ENCODE data around the gene SUPT5H. TPM values are rescaled to one million over a fixed set of nuclear protein-coding genes. Genes with fewer than 3 reads are reported as not detected.

The SUPT5H gene
- total RNA-seq (106 and 156 TPM in 2 replicates), polyA plus RNA-seq (145 and 185 TPM in 2 replicates)

GRCh38 chr19:39445196-39446111 is at the start of gene SUPT5H:
SUPT5H (plus strand) TSS chr19:39445582; CDS start chr19:39445891, 309 bp downstream.
- Histone ChIP-seq H3K9me3 (ENCODE audit: low read depth) (no peaks in the 10 kb centered on the region), H3K27ac (peak within 1 kb of the TSS; percentile 91), H3K36me3 (no peaks in the 10 kb centered on the region), H3K27me3 (no peaks in the 10 kb centered on the region), H3K4me3 (peak within 1 kb of the TSS; percentile 83), H3K4me1 (ENCODE audit: low read depth) (peaks cover 4% of the 10 kb centered on the region)
- DNase-seq (ENCODE audit: low read depth in 1 of 2, low spot score in 1 of 2), result peak; percentile 98
- no peak for TF ChIP-seq CTCF (IDR thresholded peaks at IDR 0.05; ENCODE audit: low read depth, low read length)

DNA sequence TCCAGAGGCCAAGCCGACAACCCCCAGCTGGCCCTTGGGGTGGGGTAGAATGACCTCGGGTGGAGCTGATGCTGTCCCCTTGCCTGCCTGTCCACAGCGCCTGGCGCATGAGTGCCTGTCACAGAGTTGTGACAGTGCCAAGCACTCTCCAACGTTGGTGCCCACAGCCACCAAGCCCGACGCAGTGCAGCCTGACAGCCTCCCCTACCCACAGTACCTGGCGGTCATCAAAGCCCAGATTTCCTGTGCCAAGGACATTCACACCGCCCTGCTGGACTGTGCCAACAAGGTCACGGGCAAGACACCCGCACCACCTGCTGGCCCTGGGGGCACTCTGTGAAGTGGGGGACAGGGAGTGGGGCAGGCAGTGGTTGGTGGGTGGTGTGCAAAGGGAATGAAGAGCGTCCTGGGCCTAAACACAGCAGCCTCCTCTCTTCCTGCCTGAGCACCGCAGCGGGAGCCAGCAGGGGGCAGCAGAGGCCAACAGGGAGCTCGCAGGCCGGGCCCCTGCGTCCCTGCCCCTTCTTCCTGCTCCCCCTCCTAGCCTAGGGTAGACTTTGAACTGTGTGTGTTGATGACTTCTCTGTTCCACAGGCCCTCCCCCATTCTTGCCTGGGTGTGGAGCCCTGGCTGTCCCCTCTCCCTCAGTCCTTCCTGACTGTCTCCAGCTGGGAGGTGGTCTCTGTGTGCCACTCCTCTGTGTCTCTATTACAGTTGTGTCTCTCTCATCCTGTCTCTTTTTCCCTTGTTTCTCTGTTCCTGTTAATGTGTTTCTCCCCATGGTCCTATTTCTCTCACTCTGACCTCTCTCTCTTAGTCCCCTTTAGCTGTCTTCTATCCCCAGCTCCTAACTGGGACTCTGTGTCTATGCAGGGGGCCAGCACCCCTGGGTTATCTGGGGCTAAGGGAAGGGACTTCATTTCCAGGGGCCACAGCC is 47.8 kb upstream of the SUPT5H start:
- peak overlapping the region; percentile 55 for H3K27ac ChIP-seq
- H3K4me1 ChIP-seq (ENCODE audit: low read depth), result peaks cover 11% of the 10 kb centered on the region
- no peak overlapping the region for H3K4me3 ChIP-seq
- peak; percentile 86 to 91 for DNase-seq (ENCODE audit: low read depth in 1 of 2, low spot score in 1 of 2)
- H3K9me3 ChIP-seq (ENCODE audit: low read depth), result no peaks in the 10 kb centered on the region
- H3K27me3 ChIP-seq, result no peaks in the 10 kb centered on the region
- peaks cover 7% of the 10 kb centered on the region for H3K36me3 ChIP-seq
- peak; percentile 97 for TF ChIP-seq CTCF (IDR thresholded peaks at IDR 0.05; ENCODE audit: low read depth, low read length)

- H3K9me3 ChIP-seq (ENCODE audit: low read depth), result no peaks in the 10 kb centered on the region
- no peaks in the 10 kb centered on the region for H3K27me3 ChIP-seq
- H3K4me1 ChIP-seq (ENCODE audit: low read depth), result peaks cover 16% of the 10 kb centered on the region
- H3K36me3 ChIP-seq, result peaks cover 7% of the 10 kb centered on the region
- H3K4me3 ChIP-seq, result no peak overlapping the region
- no peak overlapping the region for H3K27ac ChIP-seq
- no peak for TF ChIP-seq CTCF (IDR thresholded peaks at IDR 0.05; ENCODE audit: low read depth, low read length)
- DNase-seq (ENCODE audit: low read depth in 1 of 2, low spot score in 1 of 2), result peak in 1 of 2 donors; percentile 75
Observed at GRCh38 chr19:39398297-39398864, 47.0 kb upstream of the SUPT5H start.

- Histone ChIP-seq H3K27me3 (no peaks in the 10 kb centered on the region), H3K27ac (no peak overlapping the region), H3K4me1 (ENCODE audit: low read depth) (peaks cover 19% of the 10 kb centered on the region), H3K36me3 (peaks cover 7% of the 10 kb centered on the region), H3K4me3 (no peak overlapping the region), H3K9me3 (ENCODE audit: low read depth) (no peaks in the 10 kb centered on the region)
- no peak for DNase-seq (ENCODE audit: low read depth in 1 of 2, low spot score in 1 of 2)
- TF ChIP-seq CTCF (IDR thresholded peaks at IDR 0.05; ENCODE audit: low read depth, low read length), result no peak
Observed at GRCh38 chr19:39399668-39400050, 45.7 kb upstream of the SUPT5H start.

DNA sequence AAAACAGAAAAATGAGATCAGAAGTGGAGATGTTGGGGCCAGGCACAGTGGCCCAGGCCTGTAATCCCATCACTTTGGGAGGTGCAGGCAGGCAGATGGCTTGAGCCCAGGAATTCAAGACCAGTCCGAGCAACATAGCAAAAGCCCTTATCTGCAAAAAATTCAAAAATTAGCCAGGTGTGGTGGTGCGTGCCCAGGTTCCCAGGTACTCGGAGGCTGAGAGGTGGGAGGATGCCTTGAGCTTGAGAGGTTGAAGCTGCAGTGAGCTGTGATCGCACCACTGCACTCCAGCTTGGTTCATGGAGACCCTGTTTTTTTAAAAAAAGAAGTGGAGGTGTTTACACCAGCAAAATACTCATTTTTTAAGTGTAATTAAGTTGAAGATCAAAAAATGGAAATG is 45.3 kb upstream of the SUPT5H start:
- no peaks in the 10 kb centered on the region for H3K27me3 ChIP-seq
- no peak for DNase-seq (ENCODE audit: low read depth in 1 of 2, low spot score in 1 of 2)
- no peaks in the 10 kb centered on the region for H3K9me3 ChIP-seq (ENCODE audit: low read depth)
- no peak overlapping the region for H3K27ac ChIP-seq
- H3K4me1 ChIP-seq (ENCODE audit: low read depth), result peaks cover 19% of the 10 kb centered on the region
- no peak overlapping the region for H3K4me3 ChIP-seq
- H3K36me3 ChIP-seq, result peaks cover 4% of the 10 kb centered on the region
- no peak for TF ChIP-seq CTCF (IDR thresholded peaks at IDR 0.05; ENCODE audit: low read depth, low read length)
